GM12878 (cell line): Measurements from ENCODE around the gene CCDC78. TPM values are rescaled to one million over a fixed set of nuclear protein-coding genes. Genes with fewer than 3 reads are reported as not detected.
A peak's percentile ranks its signal among the peaks of the same experiment; 100 is the strongest.

Experiments used
- BACH1 ChIP-seq: fragments of 450-650 bp; IDR thresholded peaks from 2 replicates; pipeline ENCODE4 v1.6.1; 2017; ENCODE audit warnings: mild to moderate bottlenecking, borderline replicate concordance
- CBX5 ChIP-seq: sonication (generic); IDR thresholded peaks from 2 replicates; pipeline ENCODE4 v1.6.1; 2016; ENCODE audit warnings: low read depth, moderate library complexity, mild to moderate bottlenecking, inconsistent platforms
- CREB1 ChIP-seq: IDR thresholded peaks from 2 replicates; pipeline ENCODE4 v1.6.1; 2012; ENCODE audit warnings: low read depth, mild to moderate bottlenecking, inconsistent platforms
- DPF2 ChIP-seq: fragments of 450-650 bp; IDR thresholded peaks from 2 replicates; pipeline ENCODE4 v1.6.1; 2017; ENCODE audit warnings: mild to moderate bottlenecking
- KDM1A ChIP-seq: fragments of 200-600 bp; sonication (generic); IDR thresholded peaks from 2 replicates; pipeline ENCODE4 v1.6.1; 2016; ENCODE audit warnings: borderline replicate concordance
- MTA3 ChIP-seq: IDR thresholded peaks from 2 replicates; pipeline ENCODE4 v1.6.1; 2012; ENCODE audit warnings: low read length, inconsistent platforms, borderline replicate concordance
- NFYA ChIP-seq: IDR thresholded peaks from 2 replicates; pipeline ENCODE4 v1.6.1; 2011; ENCODE audit warnings: low read depth, mild to moderate bottlenecking, low read length, improper control_type of control experiment, borderline replicate concordance
- NKRF ChIP-seq: fragments of 450-650 bp; conservative IDR thresholded peaks from 2 replicates; pipeline ENCODE4 v1.6.1; 2017; ENCODE audit warnings: mild to moderate bottlenecking, moderate library complexity
- NR2F1 ChIP-seq: fragments of 450-650 bp; conservative IDR thresholded peaks from 2 replicates; pipeline ENCODE4 v1.6.1; 2017; ENCODE audit warnings: mild to moderate bottlenecking
- PKNOX1 ChIP-seq: fragments of 450-650 bp; IDR thresholded peaks from 2 replicates; pipeline ENCODE4 v1.6.1; 2016; ENCODE audit warnings: mild to moderate bottlenecking
- POLR2AphosphoS2 ChIP-seq: IDR thresholded peaks from 2 replicates; pipeline ENCODE4 v1.6.1; 2011; ENCODE audit warnings: low read depth, mild to moderate bottlenecking, low read length, improper control_type of control experiment, moderate library complexity
- RCOR1 ChIP-seq: conservative IDR thresholded peaks from 2 replicates; pipeline ENCODE4 v1.6.1; 2012; ENCODE audit warnings: low read depth, low read length, improper control_type of control experiment
- SIX5 ChIP-seq: IDR thresholded peaks from 2 replicates; pipeline ENCODE4 v1.6.1; 2011; ENCODE audit warnings: mild to moderate bottlenecking, low read depth, low read length, moderate library complexity; ENCODE audit not compliant: severe bottlenecking
- SKIL ChIP-seq: fragments of 450-650 bp; IDR thresholded peaks from 2 replicates; pipeline ENCODE4 v1.6.1; 2017; ENCODE audit warnings: mild to moderate bottlenecking, low read depth, inconsistent platforms; ENCODE audit not compliant: poor library complexity, severe bottlenecking
- SP1 ChIP-seq: IDR thresholded peaks from one replicate; pipeline ENCODE4 v1.6.1; 2011; ENCODE audit warnings: low read depth, low read length
- SREBF1 ChIP-seq: IDR thresholded peaks from 2 replicates; pipeline ENCODE4 v1.6.1; 2012; ENCODE audit warnings: mild to moderate bottlenecking, low read length
- TBL1XR1 ChIP-seq: IDR thresholded peaks from 2 replicates; pipeline ENCODE4 v1.6.1; 2012; ENCODE audit warnings: low read depth, low read length, improper control_type of control experiment
- polyA plus RNA-seq, 11 experiments: library from polyadenylated mRNA; depleted of rRNA in 4 of 11; unstranded in 6 of 11; stranded (reverse) in 5 of 11; fragments of >200 nt; fragmentation: Nextera tagmentation in 4 of 11; fragmentation: Illumina TruSeq in 1 of 11; extraction: Ambion mirVana in 4 of 11; extraction: Trizol in 1 of 11; gene quantifications; 1 replicate in 1 of 11; 2 replicates in 10 of 11; pipeline versions ENCODE4 v1.2.1 to v1.2.3, GENCODE V29; 2011 to 2016; ENCODE audit warnings: inconsistent platforms in 2 of 11, missing spikeins in 2 of 11, low read depth in 1 of 11
- total RNA-seq, 4 experiments: library from RNA; depleted of rRNA in 3 of 4; stranded (reverse); fragments of >200 nt in 3 of 4; fragmentation: Illumina TruSeq in 1 of 4; extraction: Trizol in 1 of 4; gene quantifications; 2 replicates each; pipeline versions ENCODE4 v1.2.1 to v1.2.3, GENCODE V29; 2013 to 2021
- TF ChIP-seq, protein P1 (sequence below): fragments of 450-650 bp; IDR thresholded peaks from 2 replicates; pipeline ENCODE4 v1.6.1; 2017; ENCODE audit warnings: borderline replicate concordance
- TF ChIP-seq, protein P2 (sequence below): fragments of 450-650 bp; IDR thresholded peaks from 2 replicates; pipeline ENCODE4 v1.6.1; 2016; ENCODE audit warnings: mild to moderate bottlenecking
- TF ChIP-seq, protein P3 (sequence below): IDR thresholded peaks from 2 replicates; pipeline ENCODE4 v1.6.1; 2011; ENCODE audit warnings: borderline replicate concordance, low read depth, mild to moderate bottlenecking, moderate library complexity, low read length; ENCODE audit not compliant: insufficient read depth, poor library complexity, severe bottlenecking

CCDC78 gene
- total and polyA plus RNA-seq, 10 of the 15 experiments (the other 5 are each of a cell fraction or from before 2014, with no cell fraction given): 0.10 to 26.2 (median 5.4) TPM

GRCh38 chr16:678858-679813 lies 47.1 kb downstream of the CCDC78 start (continued):
- TF ChIP-seq, protein P1, sequence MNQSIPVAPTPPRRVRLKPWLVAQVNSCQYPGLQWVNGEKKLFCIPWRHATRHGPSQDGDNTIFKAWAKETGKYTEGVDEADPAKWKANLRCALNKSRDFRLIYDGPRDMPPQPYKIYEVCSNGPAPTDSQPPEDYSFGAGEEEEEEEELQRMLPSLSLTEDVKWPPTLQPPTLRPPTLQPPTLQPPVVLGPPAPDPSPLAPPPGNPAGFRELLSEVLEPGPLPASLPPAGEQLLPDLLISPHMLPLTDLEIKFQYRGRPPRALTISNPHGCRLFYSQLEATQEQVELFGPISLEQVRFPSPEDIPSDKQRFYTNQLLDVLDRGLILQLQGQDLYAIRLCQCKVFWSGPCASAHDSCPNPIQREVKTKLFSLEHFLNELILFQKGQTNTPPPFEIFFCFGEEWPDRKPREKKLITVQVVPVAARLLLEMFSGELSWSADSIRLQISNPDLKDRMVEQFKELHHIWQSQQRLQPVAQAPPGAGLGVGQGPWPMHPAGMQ: no peak
- TF ChIP-seq SKIL (no peak), NR2F1 (no peak), MTA3 (no peak), KDM1A (no peak), CREB1 (no peak), TBL1XR1 (no peak), RCOR1 (no peak), CBX5 (no peak), BACH1 (peak; percentile 70; the same call in 1 of the 2 replicates), SREBF1 (no peak), NFYA (no peak), NKRF (0 out of 2 replicates have a peak, but pooled peaks have one; percentile 12), SP1 (no peak), PKNOX1 (peak; percentile 16; the same call in 1 of the 2 replicates), DPF2 (no peak), SIX5 (no peak), POLR2AphosphoS2 (no peak)
- TF ChIP-seq, protein P2, sequence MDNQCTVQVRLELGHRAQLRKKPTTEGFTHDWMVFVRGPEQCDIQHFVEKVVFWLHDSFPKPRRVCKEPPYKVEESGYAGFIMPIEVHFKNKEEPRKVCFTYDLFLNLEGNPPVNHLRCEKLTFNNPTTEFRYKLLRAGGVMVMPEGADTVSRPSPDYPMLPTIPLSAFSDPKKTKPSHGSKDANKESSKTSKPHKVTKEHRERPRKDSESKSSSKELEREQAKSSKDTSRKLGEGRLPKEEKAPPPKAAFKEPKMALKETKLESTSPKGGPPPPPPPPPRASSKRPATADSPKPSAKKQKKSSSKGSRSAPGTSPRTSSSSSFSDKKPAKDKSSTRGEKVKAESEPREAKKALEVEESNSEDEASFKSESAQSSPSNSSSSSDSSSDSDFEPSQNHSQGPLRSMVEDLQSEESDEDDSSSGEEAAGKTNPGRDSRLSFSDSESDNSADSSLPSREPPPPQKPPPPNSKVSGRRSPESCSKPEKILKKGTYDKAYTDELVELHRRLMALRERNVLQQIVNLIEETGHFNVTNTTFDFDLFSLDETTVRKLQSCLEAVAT: peak; percentile 58; the same call in 1 of the 2 replicates
- TF ChIP-seq, protein P3, sequence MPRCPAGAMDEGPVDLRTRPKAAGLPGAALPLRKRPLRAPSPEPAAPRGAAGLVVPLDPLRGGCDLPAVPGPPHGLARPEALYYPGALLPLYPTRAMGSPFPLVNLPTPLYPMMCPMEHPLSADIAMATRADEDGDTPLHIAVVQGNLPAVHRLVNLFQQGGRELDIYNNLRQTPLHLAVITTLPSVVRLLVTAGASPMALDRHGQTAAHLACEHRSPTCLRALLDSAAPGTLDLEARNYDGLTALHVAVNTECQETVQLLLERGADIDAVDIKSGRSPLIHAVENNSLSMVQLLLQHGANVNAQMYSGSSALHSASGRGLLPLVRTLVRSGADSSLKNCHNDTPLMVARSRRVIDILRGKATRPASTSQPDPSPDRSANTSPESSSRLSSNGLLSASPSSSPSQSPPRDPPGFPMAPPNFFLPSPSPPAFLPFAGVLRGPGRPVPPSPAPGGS: no peak
